Activated T-helper 2 cell treated with anti-CD3 and anti-CD28 coated beads, Interferon-gamma antibody, Interleukin-2, Interleukin-4, amounts not matched to agents 10 μg/mL and 5 μg/mL and 100 μg/mL, durations not matched to agents 14 hours and 24 hours and 36 hours (primary cell): Measurements from ENCODE around the gene PSG3. TPM values are rescaled to one million over a fixed set of nuclear protein-coding genes. Genes with fewer than 3 reads are reported as not detected.

Experiments
- total RNA-seq: library from RNA; stranded (reverse); gene quantifications from 2 replicates; pipeline ENCODE4 v1.2.3, GENCODE V29; 2022

Gene PSG3
- total RNA-seq, 1 donor from 2014 or later: not detected

Other genes starting within 250 kb of the PSG3 start
- 7.1 and 8.5 TPM in 2 replicates for gene CEACAM1, start 212.0 kb downstream of the PSG3 start, total RNA-seq
- not detected in 2 replicates for gene CEACAM8, start 145.6 kb downstream of the PSG3 start, total RNA-seq
- gene PSG8, start 25.2 kb upstream of the PSG3 start, total RNA-seq: not detected in 2 replicates
- gene PSG1, start 139.2 kb upstream of the PSG3 start, total RNA-seq: not detected in 2 replicates
- not detected in 2 replicates for gene PSG6, start 177.4 kb upstream of the PSG3 start, total RNA-seq
- not detected in 2 replicates for gene PSG7, start 196.7 kb upstream of the PSG3 start, total RNA-seq